OCI-LY1 (cell line): ENCODE results near the gene PTPRD.

Experiments
- H2AFZ ChIP-seq: fragments of 200-600 bp; sonication (generic), shearing (Covaris generic); 2 replicates; pipeline ENCODE4 v1.6.0; 2014; ENCODE audit warnings: antibody characterized with exemption, mild to moderate bottlenecking, low read length
- H3F3A ChIP-seq: fragments of 200-600 bp; sonication (generic), shearing (Covaris generic); 2 replicates; pipeline ENCODE4 v1.6.0; 2014; ENCODE audit warnings: mild to moderate bottlenecking, antibody characterized with exemption, low read length, moderate library complexity; ENCODE audit not compliant: insufficient read depth
- H3K27ac ChIP-seq: fragments of 200-600 bp; sonication (generic); 2 replicates; pipeline ENCODE4 v1.5.1; 2014; ENCODE audit warnings: low read length, mixed run types, mild to moderate bottlenecking, low read depth; ENCODE audit not compliant: poor library complexity, severe bottlenecking
- H3K27me3 ChIP-seq: fragments of 200-600 bp; sonication (generic); 2 replicates; pipeline ENCODE4 v1.6.0; 2014; ENCODE audit warnings: antibody characterized with exemption, mild to moderate bottlenecking, low read length, moderate library complexity; ENCODE audit not compliant: insufficient read depth
- H3K36me3 ChIP-seq: fragments of 200-600 bp; sonication (generic); 2 replicates; pipeline ENCODE4 v1.6.1; 2014; ENCODE audit warnings: mild to moderate bottlenecking, antibody characterized with exemption, low read length, moderate library complexity, mixed read lengths; ENCODE audit not compliant: insufficient read depth
- H3K4me1 ChIP-seq: fragments of 200-600 bp; sonication (generic); 2 replicates; pipeline ENCODE4 v1.5.1; 2014; ENCODE audit warnings: mild to moderate bottlenecking, low read length, moderate library complexity; ENCODE audit not compliant: insufficient read depth, severe bottlenecking
- H3K4me2 ChIP-seq: fragments of 200-600 bp; sonication (generic), shearing (Covaris generic); 2 replicates; pipeline ENCODE4 v1.6.1; 2014; ENCODE audit warnings: low read length
- H3K4me3 ChIP-seq: fragments of 200-600 bp; sonication (generic); 2 replicates; pipeline ENCODE4 v1.5.1; 2014; ENCODE audit warnings: low read length, low read depth, mild to moderate bottlenecking, mixed read lengths; ENCODE audit not compliant: poor library complexity, severe bottlenecking
- H3K79me2 ChIP-seq: fragments of 200-600 bp; shearing (Covaris generic); 2 replicates; pipeline ENCODE4 v1.6.1; 2016; ENCODE audit warnings: mixed run types, low read length, mixed read lengths; ENCODE audit not compliant: insufficient read depth
- H3K9ac ChIP-seq: fragments of 200-600 bp; sonication (generic), shearing (Covaris generic); 2 replicates; pipeline ENCODE4 v1.6.1; 2014; ENCODE audit warnings: mild to moderate bottlenecking, low read length, mixed read lengths
- H3K9me2 ChIP-seq: fragments of 200-600 bp; sonication (generic), shearing (Covaris generic); 2 replicates; pipeline ENCODE4 v1.6.1; 2014; ENCODE audit warnings: low read depth, mild to moderate bottlenecking, low read length, mixed read lengths
- H3K9me3 ChIP-seq: fragments of 200-600 bp; shearing (Covaris generic); 2 replicates; pipeline ENCODE4 v1.6.1; 2014; ENCODE audit warnings: low read length, mixed read lengths
- H4K20me1 ChIP-seq: fragments of 200-600 bp; sonication (generic), shearing (Covaris generic); 2 replicates; pipeline ENCODE4 v1.6.0; 2016; ENCODE audit warnings: mild to moderate bottlenecking, low read length; ENCODE audit not compliant: insufficient read depth
- CTCF ChIP-seq: fragments of 200-600 bp; sonication (generic), shearing (Covaris generic); IDR thresholded peaks from 2 replicates; pipeline ENCODE4 v1.5.1; 2017; ENCODE audit warnings: mild to moderate bottlenecking, antibody characterized with exemption, low read length, moderate library complexity, mixed read lengths
- EZH2 ChIP-seq: fragments of 200-600 bp; sonication (generic), shearing (Covaris generic); IDR thresholded peaks from 2 replicates; pipeline ENCODE4 v1.8.0; 2017; ENCODE audit warnings: borderline replicate concordance, mixed run types, mild to moderate bottlenecking, antibody characterized with exemption, low read length, moderate library complexity, mixed read lengths

The PTPRD gene

GRCh38 chr9:8585036-8585435 is 2027.8 kb downstream of the PTPRD start:
- no peaks in the 10 kb centered on the region for H3K36me3 ChIP-seq
- H3K79me2 ChIP-seq: no peaks in the 10 kb centered on the region
- no peak overlapping the region for H3K27ac ChIP-seq
- no peaks in the 10 kb centered on the region for H3K9me3 ChIP-seq
- no peak overlapping the region for H3K4me3 ChIP-seq
- H3K4me1 ChIP-seq: no peaks in the 10 kb centered on the region
- H3F3A ChIP-seq: no peaks in the 10 kb centered on the region
- H3K27me3 ChIP-seq: no peaks in the 10 kb centered on the region
- no peaks in the 10 kb centered on the region for H4K20me1 ChIP-seq
- no peak overlapping the region for H3K4me2 ChIP-seq
- no peak for TF ChIP-seq EZH2
- TF ChIP-seq CTCF: no peak
- no peak overlapping the region for H3K9ac ChIP-seq
- H3K9me2 ChIP-seq: no peaks in the 10 kb centered on the region
- no peak overlapping the region for H2AFZ ChIP-seq

- H3K27me3 ChIP-seq: no peaks in the 10 kb centered on the region
- H3K9me2 ChIP-seq: no peaks in the 10 kb centered on the region
- H3K4me3 ChIP-seq: no peak overlapping the region
- no peaks in the 10 kb centered on the region for H4K20me1 ChIP-seq
- H3F3A ChIP-seq: no peaks in the 10 kb centered on the region
- no peaks in the 10 kb centered on the region for H3K9me3 ChIP-seq
- H2AFZ ChIP-seq: no peak overlapping the region
- H3K9ac ChIP-seq: no peak overlapping the region
- H3K36me3 ChIP-seq: no peaks in the 10 kb centered on the region
- H3K27ac ChIP-seq: no peak overlapping the region
- no peaks in the 10 kb centered on the region for H3K4me1 ChIP-seq
- H3K4me2 ChIP-seq: no peak overlapping the region
- no peaks in the 10 kb centered on the region for H3K79me2 ChIP-seq
- TF ChIP-seq CTCF: no peak
- TF ChIP-seq EZH2: no peak
These were observed 2033.1 kb downstream of the PTPRD start for GRCh38 chr9:8579661-8580060.

- Histone ChIP-seq H3K36me3 (no peaks in the 10 kb centered on the region), H2AFZ (no peak overlapping the region), H3K4me2 (no peak overlapping the region), H3K27me3 (no peaks in the 10 kb centered on the region), H3K4me3 (no peak overlapping the region), H3K9ac (no peak overlapping the region), H3K79me2 (no peaks in the 10 kb centered on the region), H3K9me2 (no peaks in the 10 kb centered on the region), H3K27ac (no peak overlapping the region), H3K9me3 (no peaks in the 10 kb centered on the region), H4K20me1 (no peaks in the 10 kb centered on the region), H3K4me1 (no peaks in the 10 kb centered on the region), H3F3A (no peaks in the 10 kb centered on the region)
- TF ChIP-seq EZH2: no peak
- no peak for TF ChIP-seq CTCF
These were observed 2036.1 kb downstream of the PTPRD start for GRCh38 chr9:8576741-8577140.
